Mesendoderm (in vitro differentiated cells): ENCODE data around the gene KCTD15.

Experiments used
- DNase-seq: peaks from one replicate; pipeline ENCODE4 v3.0.0; 2013
- H2AK5ac ChIP-seq: 2 replicates; pipeline ENCODE4 v1.6.1; 2013; ENCODE audit warnings: low read length, inconsistent platforms
- H2BK120ac ChIP-seq: 2 replicates; pipeline ENCODE4 v1.6.1; 2013; ENCODE audit warnings: low read depth, mild to moderate bottlenecking, low read length, moderate library complexity, mixed read lengths
- H2BK15ac ChIP-seq: replicated peaks from 2 replicates; pipeline ENCODE4 v1.6.1; 2013; ENCODE audit warnings: low read depth, mild to moderate bottlenecking, moderate library complexity
- H2BK5ac ChIP-seq: 2 replicates; pipeline ENCODE4 v1.6.1; 2013; ENCODE audit warnings: low read length, inconsistent platforms
- H3K18ac ChIP-seq: 2 replicates; pipeline ENCODE4 v1.6.1; 2013; ENCODE audit warnings: mild to moderate bottlenecking, low read length, mixed read lengths
- H3K23ac ChIP-seq: one replicate; pipeline ENCODE4 v1.6.1; 2013; ENCODE audit warnings: low read length
- H3K27ac ChIP-seq: 2 replicates; pipeline ENCODE4 v1.5.1; 2013; ENCODE audit warnings: low read depth, mild to moderate bottlenecking, inconsistent platforms, low read length, moderate library complexity
- H3K27me3 ChIP-seq: 2 replicates; pipeline ENCODE4 v1.6.1; 2013; ENCODE audit warnings: low read length, control low read depth, mild to moderate bottlenecking, inconsistent platforms; ENCODE audit not compliant: insufficient read depth, poor library complexity
- H3K36me3 ChIP-seq: 2 replicates; pipeline ENCODE4 v1.6.1; 2013; ENCODE audit warnings: low read length, inconsistent platforms; ENCODE audit not compliant: control insufficient read depth, insufficient read depth
- H3K4ac ChIP-seq: one replicate; pipeline ENCODE4 v1.6.1; 2013; ENCODE audit warnings: low read depth, mild to moderate bottlenecking, low read length, moderate library complexity
- H3K4me1 ChIP-seq: 2 replicates; pipeline ENCODE4 v1.6.1; 2013; ENCODE audit warnings: low read depth, low read length, inconsistent platforms; ENCODE audit not compliant: control insufficient read depth
- H3K4me2 ChIP-seq: 2 replicates; pipeline ENCODE4 v1.6.1; 2013; ENCODE audit warnings: low read length
- H3K4me3 ChIP-seq: 2 replicates; pipeline ENCODE4 v1.5.1; 2013; ENCODE audit warnings: mild to moderate bottlenecking, low read length
- H3K56ac ChIP-seq: one replicate; pipeline ENCODE4 v1.6.1; 2013; ENCODE audit warnings: low read length
- H3K79me1 ChIP-seq: 2 replicates; pipeline ENCODE4 v1.6.1; 2013; ENCODE audit warnings: low read length, inconsistent platforms
- H3K79me2 ChIP-seq: 2 replicates; pipeline ENCODE4 v1.6.1; 2013; ENCODE audit warnings: mild to moderate bottlenecking, low read length; ENCODE audit not compliant: control insufficient read depth, insufficient read depth
- H3K9ac ChIP-seq: 2 replicates; pipeline ENCODE4 v1.6.1; 2013; ENCODE audit warnings: low read length, inconsistent platforms
- H4K5ac ChIP-seq: one replicate; pipeline ENCODE4 v1.6.1; 2013; ENCODE audit warnings: low read length
- H4K8ac ChIP-seq: one replicate; pipeline ENCODE4 v1.6.1; 2013; ENCODE audit warnings: low read depth, mild to moderate bottlenecking, control low read depth, low read length, moderate library complexity
- WGBS: extraction: QIAGEN DNeasy Blood & Tissue Kit; methylation state at CpG from one replicate; pipeline ENCODE4 v1.1.7; 2013; ENCODE audit warnings: low lambda C conversion rate, missing lambda C conversion rate; ENCODE audit not compliant: insufficient coverage; ENCODE audit errors: extremely low coverage; 5-methylcytosine and 5-hydroxymethylcytosine counted together

KCTD15 gene

DNA sequence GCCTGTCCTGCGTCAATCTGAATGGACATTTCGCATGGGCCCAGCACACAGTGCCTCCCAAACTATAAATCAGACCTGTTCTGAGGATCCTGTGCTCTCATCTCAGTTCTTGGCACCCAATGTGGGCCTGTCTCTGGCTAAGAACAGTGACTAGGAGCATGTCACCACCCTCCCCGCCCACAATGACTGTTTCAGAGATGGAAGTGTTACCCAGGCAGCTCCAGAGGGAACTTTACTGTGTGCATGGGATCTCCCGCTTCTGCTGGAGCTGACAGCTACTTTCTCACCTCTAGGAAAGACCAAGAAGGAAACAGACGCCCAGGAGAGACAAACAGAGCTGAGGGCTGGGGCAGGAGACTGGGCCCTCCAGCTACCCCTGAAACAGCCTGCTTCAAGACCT lies 45.0 kb downstream of the KCTD15 start:
- no CpG with 5 or more reads among the region's 5 CpGs for WGBS
- H3K18ac ChIP-seq, result no peak overlapping the region
- H3K23ac ChIP-seq, result no peak overlapping the region
- no peak for DNase-seq
- H3K36me3 ChIP-seq, result no peaks in the 10 kb centered on the region
- H3K27me3 ChIP-seq, result no peaks in the 10 kb centered on the region
- no peak overlapping the region for H2BK120ac ChIP-seq
- H3K4ac ChIP-seq, result no peak overlapping the region
- no peak overlapping the region for H4K5ac ChIP-seq
- H3K4me3 ChIP-seq, result no peak overlapping the region
- no peak overlapping the region for H3K9ac ChIP-seq
- no peak overlapping the region for H2BK5ac ChIP-seq
- no peak overlapping the region for H4K8ac ChIP-seq
- H3K56ac ChIP-seq, result no peak overlapping the region
- H3K27ac ChIP-seq, result no peak overlapping the region
- no peak overlapping the region for H2AK5ac ChIP-seq
- H3K79me2 ChIP-seq, result no peaks in the 10 kb centered on the region
- no peaks in the 10 kb centered on the region for H3K79me1 ChIP-seq
- no peak overlapping the region for H3K4me2 ChIP-seq
- no peaks in the 10 kb centered on the region for H3K4me1 ChIP-seq
- no peak overlapping the region for H2BK15ac ChIP-seq

DNA sequence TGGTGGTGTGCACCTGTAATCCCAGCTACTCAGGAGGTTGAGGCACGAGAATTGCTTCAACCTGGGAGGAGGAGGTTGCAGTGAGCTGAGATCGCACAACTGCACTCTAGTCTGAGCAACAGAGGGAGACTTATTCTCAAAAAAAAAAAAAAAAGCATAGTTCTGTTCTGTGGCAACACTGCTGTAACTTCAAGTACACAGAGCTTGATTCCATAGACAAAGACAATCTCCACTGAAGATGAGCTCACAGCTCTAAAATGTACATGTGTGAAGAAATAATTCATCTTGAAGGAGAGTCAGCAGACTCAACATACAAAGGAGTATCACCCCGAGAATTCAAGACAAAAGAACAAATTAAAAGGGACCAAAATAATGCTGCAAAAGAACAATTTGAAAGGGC lies 47.8 kb downstream of the KCTD15 start:
- no peaks in the 10 kb centered on the region for H3K79me1 ChIP-seq
- WGBS, result no CpG with 5 or more reads among the region's 3 CpGs
- H3K4me1 ChIP-seq, result no peaks in the 10 kb centered on the region
- H3K4ac ChIP-seq, result no peak overlapping the region
- no peak overlapping the region for H3K27ac ChIP-seq
- no peaks in the 10 kb centered on the region for H3K27me3 ChIP-seq
- H3K79me2 ChIP-seq, result no peaks in the 10 kb centered on the region
- no peak overlapping the region for H3K56ac ChIP-seq
- H2BK15ac ChIP-seq, result no peak overlapping the region
- no peak overlapping the region for H3K9ac ChIP-seq
- DNase-seq, result no peak
- H3K4me2 ChIP-seq, result no peak overlapping the region
- no peak overlapping the region for H3K4me3 ChIP-seq
- H4K8ac ChIP-seq, result no peak overlapping the region
- no peaks in the 10 kb centered on the region for H3K36me3 ChIP-seq
- no peak overlapping the region for H3K23ac ChIP-seq
- no peak overlapping the region for H3K18ac ChIP-seq
- no peak overlapping the region for H4K5ac ChIP-seq
- no peak overlapping the region for H2AK5ac ChIP-seq
- no peak overlapping the region for H2BK120ac ChIP-seq
- no peak overlapping the region for H2BK5ac ChIP-seq

DNA sequence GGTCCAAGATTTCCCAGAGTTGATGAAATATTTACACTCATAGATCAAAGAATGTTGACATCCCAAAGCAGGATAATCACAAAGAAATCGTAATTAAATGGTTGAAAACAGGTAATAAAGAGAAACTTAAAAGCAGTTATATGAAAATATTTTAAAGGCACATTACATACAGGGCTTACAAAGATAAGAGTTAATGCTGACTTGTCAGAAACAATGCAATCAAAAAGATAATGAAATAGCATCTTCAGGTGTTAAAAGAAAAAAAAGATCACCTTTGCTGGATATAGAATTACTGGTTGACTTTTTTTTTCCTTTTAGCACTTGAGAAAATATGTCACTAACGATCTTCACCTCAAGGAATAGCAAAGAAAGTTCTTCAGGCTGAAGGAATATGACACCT lies 48.8 kb downstream of the KCTD15 start:
- Histone ChIP-seq H3K9ac (no peak overlapping the region), H2BK5ac (no peak overlapping the region), H3K27ac (no peak overlapping the region), H3K4me3 (no peak overlapping the region), H3K79me1 (no peaks in the 10 kb centered on the region), H4K5ac (no peak overlapping the region), H3K18ac (no peak overlapping the region), H3K27me3 (no peaks in the 10 kb centered on the region), H2AK5ac (no peak overlapping the region), H3K79me2 (no peaks in the 10 kb centered on the region), H2BK120ac (no peak overlapping the region), H2BK15ac (no peak overlapping the region), H3K23ac (no peak overlapping the region), H3K36me3 (no peaks in the 10 kb centered on the region), H3K4me2 (no peak overlapping the region), H3K56ac (no peak overlapping the region), H3K4ac (no peak overlapping the region), H4K8ac (no peak overlapping the region), H3K4me1 (no peaks in the 10 kb centered on the region)
- DNase-seq, result no peak
- WGBS, result no CpG with 5 or more reads among the region's 2 CpGs

DNA sequence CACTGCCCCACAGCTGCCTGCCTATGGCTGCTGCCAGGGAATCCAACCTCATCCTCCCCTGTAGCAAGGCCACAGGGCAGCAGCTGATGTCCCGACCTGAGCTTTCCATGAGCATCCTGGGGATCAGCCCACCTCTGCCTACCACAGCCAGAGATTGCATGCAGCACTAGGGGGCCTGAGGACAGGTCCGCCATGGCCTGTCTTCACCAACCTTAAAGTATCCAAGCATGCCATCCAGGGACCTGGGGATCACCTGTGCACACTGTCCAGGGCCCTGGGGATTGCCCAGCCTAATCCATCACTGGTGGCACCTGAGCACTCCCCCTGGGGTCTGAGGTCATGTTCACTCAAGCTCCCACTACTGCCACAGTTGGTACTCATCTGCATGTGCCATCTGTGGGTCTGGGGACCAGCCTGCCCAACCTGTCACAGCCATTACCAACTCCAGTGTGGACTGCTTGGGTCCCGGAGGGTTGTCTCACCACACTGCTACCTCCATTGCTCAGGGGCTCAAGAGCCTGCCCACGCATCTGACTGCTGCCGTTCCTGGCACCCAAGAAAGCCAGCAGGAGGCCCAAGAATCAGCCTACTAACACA lies 53.0 kb downstream of the KCTD15 start:
- H3K36me3 ChIP-seq, result no peaks in the 10 kb centered on the region
- no peaks in the 10 kb centered on the region for H3K79me2 ChIP-seq
- no peak overlapping the region for H2BK15ac ChIP-seq
- no peaks in the 10 kb centered on the region for H3K4me1 ChIP-seq
- no peaks in the 10 kb centered on the region for H3K27me3 ChIP-seq
- H2BK120ac ChIP-seq, result no peak overlapping the region
- H3K9ac ChIP-seq, result no peak overlapping the region
- no peak overlapping the region for H3K18ac ChIP-seq
- H4K5ac ChIP-seq, result no peak overlapping the region
- no peak overlapping the region for H2AK5ac ChIP-seq
- no peak overlapping the region for H3K23ac ChIP-seq
- WGBS, result no CpG with 5 or more reads among the region's 5 CpGs
- H2BK5ac ChIP-seq, result no peak overlapping the region
- no peak overlapping the region for H3K4me2 ChIP-seq
- no peak overlapping the region for H3K4ac ChIP-seq
- no peaks in the 10 kb centered on the region for H3K79me1 ChIP-seq
- no peak overlapping the region for H3K27ac ChIP-seq
- H3K4me3 ChIP-seq, result no peak overlapping the region
- H3K56ac ChIP-seq, result no peak overlapping the region
- no peak overlapping the region for H4K8ac ChIP-seq
- no peak for DNase-seq

DNA sequence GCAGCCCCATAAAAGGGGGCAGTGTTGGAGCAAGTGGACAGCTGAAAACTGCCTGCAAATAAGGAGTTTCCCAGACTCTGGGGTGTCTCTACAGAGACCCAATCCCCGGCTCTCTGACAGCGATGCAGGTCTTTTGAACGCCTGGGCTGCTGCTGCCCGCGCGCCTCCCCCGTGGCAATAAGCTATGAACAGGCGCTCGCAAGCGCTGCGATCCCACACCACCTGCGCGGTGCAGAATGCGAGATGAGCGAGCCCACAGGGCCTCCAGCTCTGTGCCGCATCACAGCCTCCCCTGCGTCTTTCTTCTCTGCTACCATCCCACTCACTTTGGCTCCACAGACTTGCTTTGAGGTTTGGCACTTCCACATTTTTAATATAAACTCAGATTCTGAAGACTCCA lies 62.3 kb downstream of the KCTD15 start:
- Histone ChIP-seq H3K27ac (no peak overlapping the region), H2BK120ac (no peak overlapping the region), H3K4me1 (no peaks in the 10 kb centered on the region), H4K5ac (no peak overlapping the region), H2BK5ac (no peak overlapping the region), H3K79me2 (no peaks in the 10 kb centered on the region), H3K9ac (no peak overlapping the region), H3K4ac (no peak overlapping the region), H3K79me1 (no peaks in the 10 kb centered on the region), H3K18ac (no peak overlapping the region), H3K56ac (no peak overlapping the region), H3K36me3 (no peaks in the 10 kb centered on the region), H2BK15ac (no peak overlapping the region), H3K4me2 (no peak overlapping the region), H3K4me3 (no peak overlapping the region), H2AK5ac (no peak overlapping the region), H3K27me3 (no peaks in the 10 kb centered on the region), H3K23ac (no peak overlapping the region), H4K8ac (no peak overlapping the region)
- no peak for DNase-seq
- no CpG with 5 or more reads among the region's 17 CpGs for WGBS
